SJCRH30 (cell line): Measurements from ENCODE around the gene CADPS. TPM values are rescaled to one million over a fixed set of nuclear protein-coding genes. Genes with fewer than 3 reads are reported as not detected.

Experiments used
- DNase-seq, 2 experiments: peaks; one replicate each; pipeline ENCODE4 v3.0.0-alpha.2; 2015 to 2020
- H3K27ac ChIP-seq: fragments of 250-450 bp; sonication (Bioruptor Pico); 2 replicates; pipeline ENCODE4 v1.5.1; 2020; ENCODE audit warnings: mild to moderate bottlenecking, moderate library complexity
- H3K27me3 ChIP-seq: fragments of 250-450 bp; sonication (Bioruptor Pico); 2 replicates; pipeline ENCODE4 v1.5.1; 2020; ENCODE audit warnings: mild to moderate bottlenecking, moderate library complexity
- H3K36me3 ChIP-seq: fragments of 250-450 bp; sonication (Bioruptor Pico); 2 replicates; pipeline ENCODE4 v1.5.1; 2020; ENCODE audit warnings: mild to moderate bottlenecking, moderate library complexity
- H3K4me1 ChIP-seq: fragments of 250-450 bp; sonication (Bioruptor Pico); 2 replicates; pipeline ENCODE4 v1.5.1; 2020; ENCODE audit warnings: mild to moderate bottlenecking, moderate library complexity
- H3K4me3 ChIP-seq: fragments of 250-450 bp; sonication (Bioruptor Pico); 2 replicates; pipeline ENCODE4 v1.5.1; 2020; ENCODE audit warnings: mild to moderate bottlenecking, moderate library complexity
- H3K9me3 ChIP-seq: fragments of 250-450 bp; sonication (Bioruptor Pico); replicated peaks from 2 replicates; pipeline ENCODE4 v1.5.1; 2020; ENCODE audit warnings: mild to moderate bottlenecking, moderate library complexity
- total RNA-seq: library from RNA; depleted of rRNA; stranded (reverse); fragments of >200 nt; shearing (Covaris generic); gene quantifications from 2 replicates; pipeline ENCODE4 v1.2.3, GENCODE V29; 2014

The CADPS gene
- total RNA-seq, 1 experiment from 2014 or later: not detected

- H3K9me3 ChIP-seq: no peaks in the 10 kb centered on the region
- H3K27me3 ChIP-seq: no peaks in the 10 kb centered on the region
- no peaks in the 10 kb centered on the region for H3K36me3 ChIP-seq
- H3K4me1 ChIP-seq: no peaks in the 10 kb centered on the region
- H3K4me3 ChIP-seq: no peak overlapping the region
- DNase-seq: no peak
- no peak overlapping the region for H3K27ac ChIP-seq
Measured at GRCh38 chr3:62370112-62370857, 504.9 kb downstream of the CADPS start.

DNA sequence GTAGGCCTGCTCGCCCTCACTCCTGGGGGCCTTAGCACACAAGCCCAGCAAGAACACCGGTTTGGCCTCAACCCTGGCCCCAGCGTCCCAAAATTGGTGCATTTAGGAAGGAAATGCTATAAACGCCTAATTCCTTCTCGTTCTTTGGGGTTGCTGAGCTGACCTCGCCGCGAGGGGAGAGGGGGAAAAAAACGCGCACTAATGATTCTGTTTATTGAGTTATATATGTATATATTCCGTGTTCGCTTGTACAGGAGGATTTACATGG is 505.8 kb downstream of the CADPS start:
- H3K4me3 ChIP-seq: no peak overlapping the region

DNA sequence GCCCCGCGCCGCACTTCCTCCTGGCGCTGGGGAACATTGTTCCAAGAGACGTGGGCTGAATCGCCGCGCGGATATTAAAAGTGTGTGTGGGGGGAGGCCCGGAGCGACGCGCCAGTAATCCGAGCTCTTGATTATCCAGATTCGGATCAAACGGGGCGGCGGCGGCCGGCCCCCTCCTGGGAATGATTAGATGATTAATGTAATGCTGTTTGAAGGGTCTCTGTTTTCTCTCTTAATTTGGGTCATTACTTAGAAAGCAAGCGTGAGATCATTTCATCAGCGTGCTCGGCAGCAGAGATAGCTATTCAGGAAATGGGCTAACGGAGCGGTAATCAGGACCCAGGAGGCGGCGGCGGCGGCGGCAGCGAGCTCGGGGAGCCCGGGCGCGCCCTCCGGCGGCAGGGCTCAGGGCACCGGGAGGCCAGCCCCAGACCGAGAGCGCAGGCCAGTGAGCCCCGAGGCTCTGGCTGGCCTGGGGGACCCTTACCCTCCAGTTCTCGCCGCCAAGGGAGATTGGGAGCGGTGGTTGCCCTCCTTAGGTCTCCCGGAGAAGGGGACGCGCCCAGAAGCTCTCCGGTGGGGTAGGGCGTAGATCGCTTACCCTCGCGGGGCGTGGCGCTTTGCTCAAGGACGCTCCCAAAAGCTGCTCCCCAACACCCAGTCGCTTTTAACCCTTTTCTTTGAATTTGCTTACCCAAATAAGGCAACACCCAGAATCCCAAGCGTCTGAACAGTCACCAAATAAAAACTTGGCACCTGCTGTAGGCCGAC is 506.3 kb downstream of the CADPS start:
- Histone ChIP-seq H3K27ac (no peak overlapping the region), H3K27me3 (no peaks in the 10 kb centered on the region), H3K9me3 (no peaks in the 10 kb centered on the region), H3K4me1 (no peaks in the 10 kb centered on the region), H3K36me3 (no peaks in the 10 kb centered on the region), H3K4me3 (no peak overlapping the region)
- no peak for DNase-seq

More for the DNA sequence above, 505.8 kb downstream of the CADPS start:
- no peak overlapping the region for H3K27ac ChIP-seq
- no peaks in the 10 kb centered on the region for H3K4me1 ChIP-seq
- H3K9me3 ChIP-seq: no peaks in the 10 kb centered on the region
- H3K27me3 ChIP-seq: no peaks in the 10 kb centered on the region
- no peaks in the 10 kb centered on the region for H3K36me3 ChIP-seq
- no peak for DNase-seq

GRCh38 chr3:62368290-62368704 is 506.9 kb downstream of the CADPS start:
- Histone ChIP-seq H3K4me1 (no peaks in the 10 kb centered on the region), H3K4me3 (no peak overlapping the region), H3K27ac (no peak overlapping the region), H3K27me3 (no peaks in the 10 kb centered on the region), H3K36me3 (no peaks in the 10 kb centered on the region), H3K9me3 (no peaks in the 10 kb centered on the region)
- no peak for DNase-seq

GRCh38 chr3:62367763-62368195 is 507.4 kb downstream of the CADPS start:
- no peak for DNase-seq
- no peaks in the 10 kb centered on the region for H3K27me3 ChIP-seq
- no peaks in the 10 kb centered on the region for H3K36me3 ChIP-seq
- H3K4me3 ChIP-seq: no peak overlapping the region
- H3K27ac ChIP-seq: no peak overlapping the region
- no peaks in the 10 kb centered on the region for H3K9me3 ChIP-seq
- H3K4me1 ChIP-seq: no peaks in the 10 kb centered on the region

DNA sequence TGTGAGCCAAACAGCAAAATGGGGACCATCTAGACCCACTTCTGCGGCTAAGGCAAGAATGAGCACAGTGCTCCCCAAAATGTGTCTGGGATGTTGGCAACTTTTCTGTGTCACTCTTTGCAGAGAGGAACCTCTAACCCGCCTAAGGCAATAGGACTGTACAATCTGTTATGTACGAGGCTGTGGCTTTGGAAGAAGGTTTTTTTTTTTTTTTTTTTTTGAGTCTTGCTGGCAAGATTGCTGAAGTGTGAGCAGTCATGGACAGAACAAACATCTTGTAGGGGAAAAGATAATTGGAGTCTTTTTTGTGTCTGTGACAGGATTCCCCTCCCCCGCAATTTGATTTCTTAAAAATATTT is 509.1 kb downstream of the CADPS start:
- Histone ChIP-seq H3K4me3 (no peak overlapping the region), H3K27me3 (no peaks in the 10 kb centered on the region), H3K36me3 (no peaks in the 10 kb centered on the region), H3K9me3 (no peaks in the 10 kb centered on the region), H3K4me1 (no peaks in the 10 kb centered on the region), H3K27ac (no peak overlapping the region)
- DNase-seq: no peak

GRCh38 chr3:62365391-62366125 is 509.7 kb downstream of the CADPS start:
- Histone ChIP-seq H3K27me3 (no peaks in the 10 kb centered on the region), H3K27ac (no peak overlapping the region), H3K36me3 (no peaks in the 10 kb centered on the region), H3K4me3 (no peak overlapping the region), H3K9me3 (no peaks in the 10 kb centered on the region), H3K4me1 (no peaks in the 10 kb centered on the region)
- DNase-seq: no peak

DNA sequence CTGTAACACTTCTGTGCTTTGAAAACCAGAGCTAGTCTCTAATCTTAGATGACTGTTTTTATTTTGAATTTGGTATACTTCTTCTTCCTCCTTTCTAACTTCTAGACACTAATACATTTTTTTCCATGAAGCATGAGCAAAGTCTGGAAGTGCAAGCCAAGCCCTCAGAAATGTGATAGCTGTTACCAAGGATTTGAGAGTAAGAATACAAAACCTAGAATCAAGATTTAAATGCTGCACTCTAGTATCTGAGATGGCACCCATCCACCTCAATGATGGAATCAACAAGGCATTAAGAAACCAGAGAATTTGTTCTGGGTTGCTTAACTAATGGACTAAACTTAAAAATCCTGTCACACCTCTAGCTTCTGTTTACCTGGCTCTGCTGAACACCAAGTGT is 511.0 kb downstream of the CADPS start:
- no peak for DNase-seq
- H3K4me3 ChIP-seq: no peak overlapping the region

DNA sequence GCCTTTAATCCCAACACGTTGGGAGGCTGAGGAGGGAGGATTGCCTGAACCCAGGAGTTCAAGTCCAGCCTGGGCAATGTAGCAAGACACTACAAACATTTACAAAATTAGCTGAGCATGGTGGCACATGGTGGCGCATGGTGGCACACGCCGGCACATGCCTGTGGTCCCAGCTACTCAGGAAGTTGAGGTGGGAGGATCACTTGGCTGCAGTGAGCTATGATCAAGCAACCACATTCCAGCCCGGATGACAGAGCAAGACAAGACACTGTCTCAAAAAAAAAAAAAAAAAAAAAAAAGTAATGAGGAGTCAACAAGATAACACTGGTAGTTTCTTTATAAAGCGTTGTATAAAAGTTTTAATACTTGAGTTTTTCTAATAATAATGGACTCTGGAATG is 511.9 kb downstream of the CADPS start:
- Histone ChIP-seq H3K36me3 (no peaks in the 10 kb centered on the region), H3K9me3 (no peaks in the 10 kb centered on the region), H3K4me3 (no peak overlapping the region), H3K4me1 (no peaks in the 10 kb centered on the region), H3K27ac (no peak overlapping the region), H3K27me3 (no peaks in the 10 kb centered on the region)
- DNase-seq: no peak

More for the DNA sequence above, 511.0 kb downstream of the CADPS start:
- Histone ChIP-seq H3K4me1 (no peaks in the 10 kb centered on the region), H3K27ac (no peak overlapping the region), H3K9me3 (no peaks in the 10 kb centered on the region), H3K36me3 (no peaks in the 10 kb centered on the region), H3K27me3 (no peaks in the 10 kb centered on the region)

- H3K27me3 ChIP-seq: no peaks in the 10 kb centered on the region
- no peaks in the 10 kb centered on the region for H3K4me1 ChIP-seq
- H3K27ac ChIP-seq: no peak overlapping the region
- no peak overlapping the region for H3K4me3 ChIP-seq
- H3K36me3 ChIP-seq: no peaks in the 10 kb centered on the region
- DNase-seq: no peak
- no peaks in the 10 kb centered on the region for H3K9me3 ChIP-seq
Measured at GRCh38 chr3:62361824-62362223, 513.4 kb downstream of the CADPS start.

GRCh38 chr3:62361261-62361660 is 514.0 kb downstream of the CADPS start:
- Histone ChIP-seq H3K27ac (no peak overlapping the region), H3K4me1 (no peaks in the 10 kb centered on the region), H3K9me3 (no peaks in the 10 kb centered on the region), H3K27me3 (no peaks in the 10 kb centered on the region), H3K36me3 (no peaks in the 10 kb centered on the region), H3K4me3 (no peak overlapping the region)
- no peak for DNase-seq

DNA sequence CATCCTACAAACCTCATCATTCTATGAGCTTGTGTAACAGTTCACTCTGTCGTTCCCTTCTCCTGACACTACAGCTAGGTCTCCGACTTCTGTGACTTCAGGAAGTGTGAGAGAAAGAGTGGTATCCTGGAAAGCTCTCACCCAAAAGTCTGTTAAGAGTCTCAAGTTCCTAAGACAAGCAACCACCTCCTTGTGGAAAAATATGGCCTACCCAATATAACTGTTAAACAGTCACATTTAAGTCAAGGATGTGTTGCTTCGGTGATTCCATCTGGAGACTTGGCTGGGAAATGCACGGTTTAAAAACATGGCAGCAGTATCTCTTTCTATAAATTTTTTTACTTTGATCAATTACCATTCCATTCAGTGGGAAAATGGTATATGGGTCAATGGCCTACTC is 515.7 kb downstream of the CADPS start:
- Histone ChIP-seq H3K36me3 (no peaks in the 10 kb centered on the region), H3K27ac (no peak overlapping the region), H3K4me1 (no peaks in the 10 kb centered on the region), H3K27me3 (no peaks in the 10 kb centered on the region), H3K4me3 (no peak overlapping the region), H3K9me3 (no peaks in the 10 kb centered on the region)
- DNase-seq: no peak

DNA sequence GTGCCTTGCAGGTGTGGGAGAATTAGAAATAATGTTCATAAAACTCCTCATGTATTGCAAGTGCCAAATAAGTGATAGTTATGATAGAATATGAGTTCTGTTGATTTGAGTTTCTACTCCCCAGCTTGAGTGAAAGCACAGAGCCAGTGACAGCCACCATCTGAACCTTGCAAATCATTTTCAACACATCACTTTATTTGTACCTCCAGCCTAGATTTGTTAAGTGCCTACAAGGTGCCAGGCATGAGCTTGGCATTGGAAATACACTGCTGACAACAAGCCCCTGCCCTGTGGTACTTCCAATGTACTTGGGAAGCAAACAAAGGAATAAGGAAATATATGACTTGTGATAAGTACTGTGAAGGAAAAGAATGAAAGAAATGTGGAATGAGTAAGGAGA is 518.9 kb downstream of the CADPS start:
- Histone ChIP-seq H3K36me3 (no peaks in the 10 kb centered on the region), H3K27ac (no peak overlapping the region), H3K4me1 (no peaks in the 10 kb centered on the region), H3K4me3 (no peak overlapping the region), H3K9me3 (no peaks in the 10 kb centered on the region), H3K27me3 (no peaks in the 10 kb centered on the region)
- no peak for DNase-seq

- H3K9me3 ChIP-seq: no peaks in the 10 kb centered on the region
- no peaks in the 10 kb centered on the region for H3K27me3 ChIP-seq
- no peaks in the 10 kb centered on the region for H3K4me1 ChIP-seq
- no peak overlapping the region for H3K4me3 ChIP-seq
- no peaks in the 10 kb centered on the region for H3K36me3 ChIP-seq
- DNase-seq: no peak
- H3K27ac ChIP-seq: no peak overlapping the region
Measured at GRCh38 chr3:62355703-62356102, 519.5 kb downstream of the CADPS start.
